ENCODE data around the gene MIR17HG.

GRCh38 chr13:91383836-91384235 lies 36.3 kb downstream of the MIR17HG start:
- no peak for TF ChIP-seq EP300 (IDR thresholded peaks at IDR 0.05; ENCODE audit: borderline replicate concordance in 1 of 2, low read depth in 1 of 2, low read length in 1 of 2)
- no peak for TF ChIP-seq RCOR1 (IDR thresholded peaks at IDR 0.05; ENCODE audit: low read length)

All from SK-N-SH (cell line).